GM11168 (cell line): ENCODE data around the gene NADSYN1.

Experiments
- in situ Hi-C: fragments of 300-500 bp; cut with MboI; formaldehyde crosslinking; loops from one replicate; pipeline ENCODE4 v1.12.0; 2022; ENCODE audit warnings: low sequenced_read_pairs; ENCODE audit not compliant: unreplicated experiment

Gene NADSYN1

GRCh38 chr11:71432761-71433647 lies 20.0 kb upstream of the NADSYN1 start:
- in situ Hi-C loops = no loop called here

GRCh38 chr11:71433648-71434450 lies 19.2 kb upstream of the NADSYN1 start:
- in situ Hi-C loops = no loop called here

- in situ Hi-C loops = no loop called here
Measured at GRCh38 chr11:71434576-71435130, 18.4 kb upstream of the NADSYN1 start.

DNA sequence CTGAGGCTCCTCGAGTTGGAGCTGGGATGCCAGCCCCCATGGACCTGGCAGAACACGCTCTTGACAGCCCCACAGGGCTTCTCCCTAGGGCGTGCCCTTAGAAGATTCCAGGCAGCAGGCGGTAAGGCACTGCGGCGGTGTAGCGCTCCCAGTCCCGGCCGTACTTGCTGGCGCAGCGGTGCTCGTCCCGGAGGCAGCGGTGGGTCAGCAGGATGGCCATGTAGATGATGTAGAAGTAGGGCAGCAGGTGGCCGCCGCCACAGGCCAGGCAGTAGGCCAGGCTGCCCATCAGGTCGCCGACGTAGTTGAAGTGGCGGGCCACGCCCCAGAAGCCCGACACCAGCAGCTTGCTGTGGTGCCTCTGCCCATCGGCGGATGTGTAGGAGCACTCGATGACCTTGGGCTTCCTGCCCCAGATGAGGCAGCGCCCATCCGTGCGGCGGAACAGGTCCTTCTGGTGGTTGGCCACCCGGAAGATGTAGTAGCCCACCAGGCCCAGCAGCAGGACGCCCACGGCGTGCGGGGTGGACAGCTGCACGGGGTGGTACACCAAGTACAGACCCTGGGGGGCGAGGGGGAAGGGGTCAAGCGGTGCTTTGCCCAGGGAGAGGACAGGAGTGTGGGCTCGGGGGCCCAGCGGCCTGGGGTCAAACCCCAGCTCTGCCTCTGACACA lies 17.6 kb upstream of the NADSYN1 start:
- in situ Hi-C loops = no loop called here

- in situ Hi-C loops = no loop called here
Measured at GRCh38 chr11:71436861-71437260, 16.1 kb upstream of the NADSYN1 start.

- in situ Hi-C loops = no loop called here
Measured at GRCh38 chr11:71437399-71437798, 15.6 kb upstream of the NADSYN1 start.

DNA sequence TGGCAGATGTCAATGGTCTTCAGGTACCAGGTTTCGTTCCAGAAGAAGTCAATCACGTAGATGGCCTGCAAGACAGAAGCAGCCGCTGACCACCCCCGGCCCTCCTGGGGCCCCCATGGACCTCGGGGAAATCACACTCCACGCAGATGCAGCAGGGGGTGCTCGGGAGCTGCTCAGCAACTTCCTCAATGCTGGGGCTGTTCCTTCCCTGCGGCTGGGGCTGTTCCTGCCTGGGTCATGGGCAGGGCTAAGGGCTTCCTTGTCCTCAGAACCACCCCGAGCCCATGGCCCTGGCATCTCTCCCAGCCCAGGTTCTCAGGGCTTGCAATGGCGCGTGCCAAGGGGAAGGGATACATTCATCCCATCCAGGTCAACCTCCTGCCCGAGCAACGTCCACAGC lies 15.1 kb upstream of the NADSYN1 start:
- in situ Hi-C loops = no loop called here

DNA sequence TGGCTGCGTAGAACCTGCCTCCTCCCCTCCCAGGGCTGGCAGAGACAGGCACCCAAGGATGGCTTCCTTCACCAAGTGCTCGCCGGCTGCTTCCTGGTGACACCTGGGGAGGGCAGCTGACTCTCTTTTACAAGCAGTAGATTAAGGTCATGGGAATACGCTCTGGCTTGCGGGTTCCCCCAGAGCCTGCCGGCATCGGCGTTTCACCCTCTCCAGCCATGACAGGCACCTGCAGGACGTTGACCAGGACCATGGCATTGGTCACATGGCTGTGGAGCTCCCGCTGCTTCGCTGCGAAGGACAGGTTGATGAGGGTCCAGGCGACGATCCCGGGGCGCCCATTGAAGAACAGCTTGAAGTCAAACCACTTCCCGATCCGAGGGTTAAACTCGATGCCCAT lies 14.4 kb upstream of the NADSYN1 start:
- in situ Hi-C loops = no loop called here

GRCh38 chr11:71440021-71440755 lies 12.8 kb upstream of the NADSYN1 start:
- in situ Hi-C loops = loop anchor here (10.0 kb wide), 1 partner anchor 205 kb away; no protein-coding TSS in a partner anchor

DNA sequence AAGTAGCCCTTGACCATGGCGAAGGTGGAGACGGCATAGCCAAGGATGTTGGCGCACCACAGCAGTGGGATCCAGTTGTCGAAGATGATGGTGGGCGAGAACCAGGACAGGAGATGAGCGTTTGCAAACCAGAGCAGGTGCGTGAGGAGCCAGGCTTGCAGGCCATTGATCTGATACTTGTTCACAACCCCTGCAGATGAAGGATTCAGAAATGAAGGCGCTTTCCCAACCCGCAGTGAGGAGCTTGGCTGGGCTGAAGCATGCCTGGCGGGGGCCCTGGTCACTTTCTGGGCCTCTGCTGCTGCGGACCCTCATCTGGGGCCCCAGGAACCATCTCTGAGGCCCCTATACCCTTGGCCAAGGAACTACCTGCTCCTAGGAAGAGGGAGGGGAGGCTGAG lies 11.8 kb upstream of the NADSYN1 start:
- in situ Hi-C loops = loop anchor here (10.0 kb wide), 1 partner anchor 206 kb away; no protein-coding TSS in a partner anchor

DNA sequence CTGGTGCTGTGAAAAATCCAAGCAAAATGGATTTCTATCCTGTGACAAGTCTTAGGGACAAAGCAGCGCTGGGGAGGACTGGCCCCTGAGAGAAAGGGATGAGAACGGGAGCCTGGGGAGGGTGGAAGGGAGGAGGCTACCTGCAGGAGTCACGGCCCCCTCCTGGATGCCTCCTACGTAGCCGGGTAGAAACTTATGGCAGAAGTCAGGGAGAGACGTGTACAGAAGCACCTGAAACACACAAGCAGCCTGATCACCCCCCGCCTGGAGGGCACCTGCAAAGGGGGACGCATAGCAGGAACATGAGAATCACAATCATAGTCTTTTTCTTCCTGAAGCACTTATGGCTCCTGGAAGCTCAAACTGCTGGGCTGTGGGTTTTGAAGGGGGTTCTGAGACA lies 10.9 kb upstream of the NADSYN1 start:
- in situ Hi-C loops = loop anchor here (10.0 kb wide), 1 partner anchor 207 kb away; no protein-coding TSS in a partner anchor

GRCh38 chr11:71442880-71443279 lies 10.1 kb upstream of the NADSYN1 start:
- in situ Hi-C loops = loop anchor here (10.0 kb wide), 1 partner anchor 208 kb away; no protein-coding TSS in a partner anchor

DNA sequence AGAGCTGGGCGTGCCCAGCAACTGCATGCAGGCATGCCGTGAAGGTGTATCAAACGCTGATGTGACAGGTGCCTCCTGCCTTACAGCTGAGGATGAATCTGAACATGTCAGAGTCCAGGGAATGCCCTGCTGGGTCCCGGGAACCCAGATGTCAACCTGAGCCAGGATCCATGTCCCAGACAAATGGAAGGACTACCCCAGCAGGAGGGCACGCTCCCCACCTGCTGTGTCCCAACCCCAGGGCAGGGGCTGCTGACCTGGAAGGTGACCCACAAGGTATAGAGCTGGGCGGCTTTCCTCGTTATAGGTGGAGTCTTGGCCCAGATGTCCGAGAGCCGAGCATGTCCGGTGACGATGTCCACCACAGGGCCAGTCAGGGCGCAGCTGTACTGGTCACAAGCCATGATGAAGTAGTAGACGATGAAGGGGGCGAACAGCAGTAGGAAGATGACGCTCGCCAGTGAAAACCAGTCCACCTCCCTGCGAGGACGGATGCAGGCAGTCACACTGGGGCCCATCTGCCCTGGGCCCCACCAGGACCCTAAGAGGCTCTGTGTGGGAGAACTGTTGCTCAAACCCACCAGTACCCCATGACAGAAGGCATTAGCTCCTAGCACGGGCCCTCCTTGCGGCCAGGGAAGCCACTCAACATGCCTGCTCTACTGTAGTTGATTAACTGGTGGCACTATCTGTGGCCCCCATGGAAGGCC lies 9.1 kb upstream of the NADSYN1 start:
- in situ Hi-C loops = loop anchor here (10.0 kb wide), 1 partner anchor 209 kb away; no protein-coding TSS in a partner anchor

GRCh38 chr11:71444811-71445210 lies 8.2 kb upstream of the NADSYN1 start:
- in situ Hi-C loops = loop anchor here (10.0 kb wide), 1 partner anchor 210 kb away; no protein-coding TSS in a partner anchor

GRCh38 chr11:71446150-71446549 lies 6.9 kb upstream of the NADSYN1 start:
- in situ Hi-C loops = loop anchor here (10.0 kb wide), 1 partner anchor 211 kb away; no protein-coding TSS in a partner anchor

- in situ Hi-C loops = loop anchor here (10.0 kb wide), 1 partner anchor 212 kb away; no protein-coding TSS in a partner anchor
Measured at GRCh38 chr11:71446942-71447688, 5.9 kb upstream of the NADSYN1 start.

- in situ Hi-C loops = loop anchor here (10.0 kb wide), 1 partner anchor 213 kb away; no protein-coding TSS in a partner anchor
Measured at GRCh38 chr11:71447791-71448256, 5.2 kb upstream of the NADSYN1 start.
